Liver (tissue), 9 donors: Measurements from ENCODE around the gene IFT20. TPM values are rescaled to one million over a fixed set of nuclear protein-coding genes. Genes with fewer than 3 reads are reported as not detected.

ENCODE experiments used
- DNase-seq: peaks from one replicate; pipeline ENCODE4 v3.0.0-alpha.2; 2017; ENCODE audit warnings: low spot score
- H3K27ac ChIP-seq, 2 donors: one replicate each; pipeline ENCODE4 v1.7.0; 2013; ENCODE audit warnings: inconsistent platforms in 2 of 2, low read length in 2 of 2, control low read depth in 1 of 2, low read depth in 1 of 2, mild to moderate bottlenecking in 1 of 2
- H3K27me3 ChIP-seq, 4 donors: one replicate each; pipeline versions ENCODE4 v1.6.1 to v1.7.0; 2013; ENCODE audit warnings: low read length in 3 of 4, inconsistent platforms in 1 of 4, mild to moderate bottlenecking in 1 of 4, moderate library complexity in 1 of 4; ENCODE audit not compliant: control insufficient read depth in 4 of 4, insufficient read depth in 4 of 4
- H3K36me3 ChIP-seq, 4 donors: one replicate each; pipeline versions ENCODE4 v1.6.1 to v1.7.0; 2013; ENCODE audit warnings: low read length in 3 of 4, mild to moderate bottlenecking in 3 of 4, low read depth in 1 of 4, moderate library complexity in 1 of 4; ENCODE audit not compliant: control insufficient read depth in 4 of 4, insufficient read depth in 3 of 4
- H3K4me1 ChIP-seq, 4 donors: one replicate each; pipeline versions ENCODE4 v1.6.1 to v1.7.0; 2013; ENCODE audit warnings: low read length in 3 of 4, mild to moderate bottlenecking in 3 of 4, moderate library complexity in 1 of 4; ENCODE audit not compliant: control insufficient read depth in 4 of 4, insufficient read depth in 4 of 4
- H3K4me3 ChIP-seq, 3 donors: one replicate each; pipeline versions ENCODE4 v1.6.1 to v1.7.0; 2013; ENCODE audit warnings: low read length in 3 of 3, control low read depth in 1 of 3, low read depth in 1 of 3, mild to moderate bottlenecking in 1 of 3
- H3K9ac ChIP-seq, 2 donors: one replicate each; pipeline ENCODE4 v1.7.0; 2013; ENCODE audit warnings: low read length in 2 of 2, mild to moderate bottlenecking in 2 of 2, moderate library complexity in 2 of 2, control low read depth in 1 of 2, low read depth in 1 of 2
- H3K9me3 ChIP-seq, 4 donors: one replicate each; pipeline versions ENCODE4 v1.6.1 to v1.7.0; 2013; ENCODE audit warnings: low read length in 3 of 4; ENCODE audit not compliant: control insufficient read depth in 4 of 4
- EGR1 ChIP-seq, 2 donors: IDR thresholded peaks; 2 replicates each; pipeline ENCODE4 v1.6.1; 2016 to 2018; ENCODE audit warnings: antibody characterized with exemption in 2 of 2, low read depth in 2 of 2
- FOXA2 ChIP-seq: IDR thresholded peaks from 2 replicates; pipeline ENCODE4 v1.6.1; 2016; ENCODE audit warnings: antibody characterized with exemption
- GABPA ChIP-seq, 2 donors: IDR thresholded peaks in 1 of 2; conservative IDR thresholded peaks in 1 of 2; 2 replicates each; pipeline ENCODE4 v1.6.1; 2016; ENCODE audit warnings: antibody characterized with exemption in 2 of 2, mild to moderate bottlenecking in 1 of 2, moderate library complexity in 1 of 2
- HNF4A ChIP-seq, 2 donors: conservative IDR thresholded peaks; 2 replicates each; pipeline ENCODE4 v1.6.1; 2016; ENCODE audit warnings: antibody characterized with exemption in 2 of 2, mild to moderate bottlenecking in 2 of 2
- HNF4G ChIP-seq: IDR thresholded peaks from 2 replicates; pipeline ENCODE4 v1.6.1; 2016; ENCODE audit warnings: antibody characterized with exemption
- JUND ChIP-seq, 2 donors: IDR thresholded peaks; 2 replicates each; pipeline ENCODE4 v1.6.1; 2016; ENCODE audit warnings: antibody characterized with exemption in 2 of 2
- NR2F2 ChIP-seq: IDR thresholded peaks from 2 replicates; pipeline ENCODE4 v1.6.1; 2016; ENCODE audit warnings: antibody characterized with exemption
- RAD21 ChIP-seq, 2 donors: IDR thresholded peaks; 2 replicates each; pipeline ENCODE4 v1.6.1; 2016; ENCODE audit warnings: antibody characterized with exemption in 2 of 2, mild to moderate bottlenecking in 2 of 2
- RXRA ChIP-seq, 2 donors: IDR thresholded peaks; 2 replicates each; pipeline ENCODE4 v1.6.1; 2017 to 2018; ENCODE audit warnings: antibody characterized with exemption in 2 of 2, mild to moderate bottlenecking in 1 of 2
- SP1 ChIP-seq: IDR thresholded peaks from 2 replicates; pipeline ENCODE4 v1.6.1; 2018; ENCODE audit warnings: antibody characterized with exemption, mild to moderate bottlenecking
- TAF1 ChIP-seq: conservative IDR thresholded peaks from 2 replicates; pipeline ENCODE4 v1.6.1; 2016; ENCODE audit warnings: antibody characterized with exemption, mild to moderate bottlenecking
- YY1 ChIP-seq: IDR thresholded peaks from 2 replicates; pipeline ENCODE4 v1.6.1; 2016; ENCODE audit warnings: antibody characterized with exemption, mild to moderate bottlenecking
- WGBS: extraction: QIAGEN DNeasy Blood & Tissue Kit; methylation state at CpG from one replicate; pipeline ENCODE4 v1.1.7; 2013; 5-methylcytosine and 5-hydroxymethylcytosine counted together
- polyA plus RNA-seq, 2 donors: library from polyadenylated mRNA; stranded (reverse) in 1 of 2; unstranded in 1 of 2; fragments of 200-250 nt in 1 of 2; fragments of >200 nt in 1 of 2; fragmentation: Nextera tagmentation in 1 of 2; extraction: Ambion mirVana in 1 of 2; gene quantifications; one replicate each; pipeline versions ENCODE4 v1.2.1 to v1.2.3, GENCODE V29; 2013 to 2015
- total RNA-seq, 2 donors: library from RNA; depleted of rRNA; stranded (reverse); fragments of >200 nt; gene quantifications; one replicate each; pipeline ENCODE4 v1.2.3, GENCODE V29; 2014
- TF ChIP-seq, protein P1 (sequence below): fragments of 150-350 bp; IDR thresholded peaks from 2 replicates; pipeline ENCODE4 v1.5.1; 2017; ENCODE audit warnings: improper control_type of control experiment, low read depth, low read length; ENCODE audit not compliant: missing input control
- TF ChIP-seq, protein P2 (sequence below): IDR thresholded peaks from 2 replicates; pipeline ENCODE4 v1.6.1; 2016; ENCODE audit warnings: antibody characterized with exemption
- TF ChIP-seq, protein P3 (sequence below): IDR thresholded peaks from 2 replicates; pipeline ENCODE4 v1.6.1; 2016; ENCODE audit warnings: antibody characterized with exemption
- TF ChIP-seq, protein P4 (sequence below): IDR thresholded peaks from 2 replicates; pipeline ENCODE4 v1.6.1; 2016; ENCODE audit warnings: antibody characterized with exemption, mild to moderate bottlenecking
- donor health status: healthy.
- donor health status: healthy.
- donor health status: healthy.
- donor health status: healthy.
- donor health status: healthy.

IFT20 gene
- total and polyA plus RNA-seq, 4 donors = 15.5 to 37.1 (median 24.7) TPM

DNA sequence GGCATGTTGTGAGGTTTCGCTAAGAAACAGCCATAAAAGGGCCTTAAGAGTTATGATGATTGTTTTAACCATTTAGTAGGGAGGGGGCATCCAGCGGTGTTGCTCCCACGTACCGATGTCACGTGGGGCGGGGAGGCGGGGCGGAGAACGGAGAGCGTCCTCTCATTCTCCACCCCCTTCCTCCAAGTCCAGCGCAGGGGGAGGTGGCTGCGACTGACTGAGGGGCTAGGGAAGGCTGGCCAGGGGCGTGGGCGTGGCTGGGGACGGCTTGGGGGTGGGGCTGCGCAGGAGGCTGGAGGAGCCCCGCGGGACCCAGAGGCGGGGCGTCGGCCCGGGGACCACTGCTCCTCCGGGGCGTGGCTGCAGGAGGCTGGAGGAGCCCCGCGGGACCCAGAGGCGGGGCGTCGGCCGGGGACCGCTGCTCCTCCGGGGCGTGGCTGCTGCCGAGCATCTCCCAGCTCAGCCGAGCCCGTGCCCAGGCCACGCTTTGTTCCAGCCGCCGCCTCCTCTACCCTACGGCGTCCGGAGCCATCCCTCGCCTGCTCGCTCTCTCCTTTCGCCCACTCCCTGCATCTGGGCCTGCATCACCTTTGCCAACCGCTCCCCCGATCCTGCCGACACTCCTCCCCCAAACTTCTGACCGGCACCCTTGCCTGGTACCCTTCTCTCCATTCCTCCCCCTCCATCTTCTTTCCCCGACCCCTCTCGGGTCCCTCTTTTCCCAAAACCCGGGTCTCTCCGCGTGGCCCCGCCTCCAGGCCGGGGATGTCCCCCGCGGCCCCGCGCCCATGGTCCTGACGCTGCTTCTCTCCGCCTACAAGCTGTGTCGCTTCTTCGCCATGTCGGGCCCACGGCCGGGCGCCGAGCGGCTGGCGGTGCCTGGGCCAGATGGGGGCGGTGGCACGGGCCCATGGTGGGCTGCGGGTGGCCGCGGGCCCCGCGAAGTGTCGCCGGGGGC lies 36.3 kb upstream of the IFT20 start, which contains the start of gene SARM1 (continued):
- TF ChIP-seq, protein P1, sequence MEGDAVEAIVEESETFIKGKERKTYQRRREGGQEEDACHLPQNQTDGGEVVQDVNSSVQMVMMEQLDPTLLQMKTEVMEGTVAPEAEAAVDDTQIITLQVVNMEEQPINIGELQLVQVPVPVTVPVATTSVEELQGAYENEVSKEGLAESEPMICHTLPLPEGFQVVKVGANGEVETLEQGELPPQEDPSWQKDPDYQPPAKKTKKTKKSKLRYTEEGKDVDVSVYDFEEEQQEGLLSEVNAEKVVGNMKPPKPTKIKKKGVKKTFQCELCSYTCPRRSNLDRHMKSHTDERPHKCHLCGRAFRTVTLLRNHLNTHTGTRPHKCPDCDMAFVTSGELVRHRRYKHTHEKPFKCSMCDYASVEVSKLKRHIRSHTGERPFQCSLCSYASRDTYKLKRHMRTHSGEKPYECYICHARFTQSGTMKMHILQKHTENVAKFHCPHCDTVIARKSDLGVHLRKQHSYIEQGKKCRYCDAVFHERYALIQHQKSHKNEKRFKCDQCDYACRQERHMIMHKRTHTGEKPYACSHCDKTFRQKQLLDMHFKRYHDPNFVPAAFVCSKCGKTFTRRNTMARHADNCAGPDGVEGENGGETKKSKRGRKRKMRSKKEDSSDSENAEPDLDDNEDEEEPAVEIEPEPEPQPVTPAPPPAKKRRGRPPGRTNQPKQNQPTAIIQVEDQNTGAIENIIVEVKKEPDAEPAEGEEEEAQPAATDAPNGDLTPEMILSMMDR = no peak
- no peak for TF ChIP-seq YY1
- TF ChIP-seq SP1 = peak; percentile 54
- no peak for TF ChIP-seq NR2F2
- TF ChIP-seq, protein P2, sequence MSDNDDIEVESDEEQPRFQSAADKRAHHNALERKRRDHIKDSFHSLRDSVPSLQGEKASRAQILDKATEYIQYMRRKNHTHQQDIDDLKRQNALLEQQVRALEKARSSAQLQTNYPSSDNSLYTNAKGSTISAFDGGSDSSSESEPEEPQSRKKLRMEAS = no peak
- no peak for TF ChIP-seq HNF4A (conservative IDR thresholded peaks at IDR 0.05)
- no peak for TF ChIP-seq RAD21 (IDR thresholded peaks at IDR 0.05)

DNA sequence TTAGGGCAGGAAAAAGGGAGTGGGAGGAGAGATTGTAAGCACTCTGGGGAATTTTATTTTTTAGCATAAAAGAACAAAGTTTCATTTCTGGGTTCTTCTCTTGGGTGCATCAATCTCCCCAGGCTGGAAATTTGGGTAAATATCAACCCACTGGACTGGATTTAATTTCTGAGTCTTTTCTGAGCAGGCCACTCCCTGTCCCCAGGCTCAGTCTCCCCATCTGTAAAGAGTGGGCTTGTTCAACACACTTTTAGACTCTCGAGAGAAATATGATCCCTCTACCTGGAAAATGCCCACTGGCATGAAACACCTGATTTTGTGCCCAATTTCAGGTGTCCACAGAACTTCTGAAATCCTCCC lies 35.5 kb upstream of the IFT20 start:
- no peak for DNase-seq
- Histone ChIP-seq H3K9ac (peak overlapping the region in 1 of 2 donors; percentile 43), H3K4me1 (peaks cover 4 to 51% (median 31%) of the 10 kb centered on the region in 4 donors), H3K27ac (peak overlapping the region; percentile 62 to 75), H3K36me3 (peaks cover 3 to 12% (median 8%) of the 10 kb centered on the region in 4 donors), H3K9me3 (no peaks in the 10 kb centered on the region), H3K4me3 (peak overlapping the region in 2 of 3 donors; percentile 35 to 60), H3K27me3 (no peaks in the 10 kb centered on the region)
- TF ChIP-seq RXRA (IDR thresholded peaks at IDR 0.05) (no peak), TAF1 (no peak), YY1 (peak; percentile 11), GABPA (IDR thresholded peaks at IDR 0.05 in 1 of 2, conservative IDR thresholded peaks at IDR 0.05 in 1 of 2) (no peak)
- WGBS = 27% methylated on average over 1 of the region's 1 CpG

DNA sequence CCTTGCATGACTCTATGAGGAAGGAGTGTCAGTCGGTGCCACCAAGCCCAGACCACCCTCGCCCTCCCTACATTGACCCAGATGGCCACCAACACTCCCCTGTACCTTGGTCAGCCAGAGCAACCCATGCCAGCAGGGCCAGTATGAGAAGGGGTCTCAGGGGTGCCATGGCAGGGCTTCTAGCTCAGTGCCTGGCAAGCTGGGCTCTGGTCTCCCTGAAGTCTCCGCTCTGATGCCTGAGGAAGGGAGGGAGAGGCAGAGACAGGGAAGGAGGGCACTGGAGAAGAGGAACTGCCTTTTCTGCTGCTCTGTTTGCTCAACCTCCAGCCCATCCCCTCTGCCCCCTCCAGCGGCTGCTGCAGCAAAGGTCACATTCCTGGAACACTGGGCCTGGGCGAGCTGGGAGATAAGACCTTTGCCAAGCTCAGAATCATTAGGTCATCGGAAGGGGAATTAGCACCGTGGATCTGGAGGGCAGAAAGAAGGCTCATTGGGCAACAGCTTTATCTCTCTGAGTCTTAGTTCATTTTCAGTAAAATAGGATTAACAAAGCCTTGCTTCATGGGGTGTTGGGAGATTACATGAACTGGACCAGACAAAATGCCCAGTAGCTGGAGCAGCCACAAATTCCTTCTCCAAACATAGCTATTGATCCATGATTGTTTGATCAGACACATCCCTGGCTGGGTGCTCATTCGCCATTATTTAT lies 34.9 kb upstream of the IFT20 start, which contains the start of gene VTN:
TSS of gene VTN (minus strand) at position 273 of the 709 bp plus-strand sequence. CDS start at position 169, 104 bp downstream.
- peak; percentile 64 for DNase-seq
- TF ChIP-seq JUND (IDR thresholded peaks at IDR 0.05) (peak; percentile 86 to 97), RXRA (IDR thresholded peaks at IDR 0.05) (peak; percentile 88 to 96), FOXA2 (peak; percentile 79), EGR1 (IDR thresholded peaks at IDR 0.05; ENCODE audit: low read depth in 2 of 2) (peak; percentile 21 to 69), RAD21 (IDR thresholded peaks at IDR 0.05) (peak; percentile 36 to 41), TAF1 (peak; percentile 93), GABPA (IDR thresholded peaks at IDR 0.05 in 1 of 2, conservative IDR thresholded peaks at IDR 0.05 in 1 of 2) (peak in 1 of 2 donors; percentile 75), YY1 (peak; percentile 90), SP1 (peak; percentile 94), HNF4G (peak; percentile 50), HNF4A (conservative IDR thresholded peaks at IDR 0.05) (peak; percentile 92 to 94)
- TF ChIP-seq, protein P3, sequence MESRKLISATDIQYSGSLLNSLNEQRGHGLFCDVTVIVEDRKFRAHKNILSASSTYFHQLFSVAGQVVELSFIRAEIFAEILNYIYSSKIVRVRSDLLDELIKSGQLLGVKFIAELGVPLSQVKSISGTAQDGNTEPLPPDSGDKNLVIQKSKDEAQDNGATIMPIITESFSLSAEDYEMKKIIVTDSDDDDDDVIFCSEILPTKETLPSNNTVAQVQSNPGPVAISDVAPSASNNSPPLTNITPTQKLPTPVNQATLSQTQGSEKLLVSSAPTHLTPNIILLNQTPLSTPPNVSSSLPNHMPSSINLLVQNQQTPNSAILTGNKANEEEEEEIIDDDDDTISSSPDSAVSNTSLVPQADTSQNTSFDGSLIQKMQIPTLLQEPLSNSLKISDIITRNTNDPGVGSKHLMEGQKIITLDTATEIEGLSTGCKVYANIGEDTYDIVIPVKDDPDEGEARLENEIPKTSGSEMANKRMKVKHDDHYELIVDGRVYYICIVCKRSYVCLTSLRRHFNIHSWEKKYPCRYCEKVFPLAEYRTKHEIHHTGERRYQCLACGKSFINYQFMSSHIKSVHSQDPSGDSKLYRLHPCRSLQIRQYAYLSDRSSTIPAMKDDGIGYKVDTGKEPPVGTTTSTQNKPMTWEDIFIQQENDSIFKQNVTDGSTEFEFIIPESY = peak; percentile 89
- TF ChIP-seq, protein P2 = peak; percentile 91
- TF ChIP-seq, protein P4, sequence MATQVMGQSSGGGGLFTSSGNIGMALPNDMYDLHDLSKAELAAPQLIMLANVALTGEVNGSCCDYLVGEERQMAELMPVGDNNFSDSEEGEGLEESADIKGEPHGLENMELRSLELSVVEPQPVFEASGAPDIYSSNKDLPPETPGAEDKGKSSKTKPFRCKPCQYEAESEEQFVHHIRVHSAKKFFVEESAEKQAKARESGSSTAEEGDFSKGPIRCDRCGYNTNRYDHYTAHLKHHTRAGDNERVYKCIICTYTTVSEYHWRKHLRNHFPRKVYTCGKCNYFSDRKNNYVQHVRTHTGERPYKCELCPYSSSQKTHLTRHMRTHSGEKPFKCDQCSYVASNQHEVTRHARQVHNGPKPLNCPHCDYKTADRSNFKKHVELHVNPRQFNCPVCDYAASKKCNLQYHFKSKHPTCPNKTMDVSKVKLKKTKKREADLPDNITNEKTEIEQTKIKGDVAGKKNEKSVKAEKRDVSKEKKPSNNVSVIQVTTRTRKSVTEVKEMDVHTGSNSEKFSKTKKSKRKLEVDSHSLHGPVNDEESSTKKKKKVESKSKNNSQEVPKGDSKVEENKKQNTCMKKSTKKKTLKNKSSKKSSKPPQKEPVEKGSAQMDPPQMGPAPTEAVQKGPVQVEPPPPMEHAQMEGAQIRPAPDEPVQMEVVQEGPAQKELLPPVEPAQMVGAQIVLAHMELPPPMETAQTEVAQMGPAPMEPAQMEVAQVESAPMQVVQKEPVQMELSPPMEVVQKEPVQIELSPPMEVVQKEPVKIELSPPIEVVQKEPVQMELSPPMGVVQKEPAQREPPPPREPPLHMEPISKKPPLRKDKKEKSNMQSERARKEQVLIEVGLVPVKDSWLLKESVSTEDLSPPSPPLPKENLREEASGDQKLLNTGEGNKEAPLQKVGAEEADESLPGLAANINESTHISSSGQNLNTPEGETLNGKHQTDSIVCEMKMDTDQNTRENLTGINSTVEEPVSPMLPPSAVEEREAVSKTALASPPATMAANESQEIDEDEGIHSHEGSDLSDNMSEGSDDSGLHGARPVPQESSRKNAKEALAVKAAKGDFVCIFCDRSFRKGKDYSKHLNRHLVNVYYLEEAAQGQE = peak; percentile 91
- TF ChIP-seq, protein P1 = no peak

More for the DNA sequence above, 34.9 kb upstream of the IFT20 start, which contains the start of gene VTN:
- H3K4me1 ChIP-seq = peaks cover 4 to 56% (median 35%) of the 10 kb centered on the region in 4 donors
- H3K27me3 ChIP-seq = no peaks in the 10 kb centered on the region
- peak within 1 kb of the TSS; percentile 75 to 77 for H3K27ac ChIP-seq
- H3K9me3 ChIP-seq = no peaks in the 10 kb centered on the region
- H3K4me3 ChIP-seq = peak within 1 kb of the TSS; percentile 68 to 93 (median 72)
- 13% methylated on average over 8 of the region's 8 CpGs for WGBS
- H3K36me3 ChIP-seq = peaks cover 3 to 12% (median 8%) of the 10 kb centered on the region in 4 donors
- H3K9ac ChIP-seq = peak within 1 kb of the TSS; percentile 82 to 93
